HL-60 (cell line): ENCODE results near the gene HYDIN.

Experiments
- GABPA ChIP-seq: IDR thresholded peaks from 2 replicates; pipeline ENCODE4 v1.6.1; 2012; ENCODE audit warnings: low read depth
- POLR2AphosphoS5 ChIP-seq: IDR thresholded peaks from 2 replicates; pipeline ENCODE4 v1.6.1; 2012; ENCODE audit warnings: low read depth
- TF ChIP-seq, protein P1 (sequence below): IDR thresholded peaks from one replicate; pipeline ENCODE4 v1.5.1; 2011; ENCODE audit warnings: low read length, control low read depth, inconsistent platforms; ENCODE audit not compliant: insufficient read depth

DNA sequence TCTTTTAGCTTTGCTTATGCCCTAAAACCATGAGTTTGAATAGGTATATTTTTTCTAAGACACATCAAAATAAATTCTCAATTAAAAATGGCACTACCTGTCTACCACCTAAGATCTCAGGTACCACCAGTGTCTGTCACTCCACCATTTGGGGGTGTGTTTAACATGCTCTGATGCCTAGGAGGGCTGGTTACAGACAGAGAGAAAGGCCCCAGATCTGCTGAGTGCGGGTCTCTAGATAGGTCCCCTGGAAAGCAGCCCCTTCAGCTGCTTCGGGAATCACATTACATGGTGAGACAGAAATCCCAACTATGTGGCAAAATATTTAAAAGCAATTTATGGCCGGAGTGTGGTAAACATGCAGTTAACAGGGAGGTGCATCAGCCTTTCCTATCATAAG, 428.9 kb downstream of the HYDIN start:
- TF ChIP-seq, protein P1, sequence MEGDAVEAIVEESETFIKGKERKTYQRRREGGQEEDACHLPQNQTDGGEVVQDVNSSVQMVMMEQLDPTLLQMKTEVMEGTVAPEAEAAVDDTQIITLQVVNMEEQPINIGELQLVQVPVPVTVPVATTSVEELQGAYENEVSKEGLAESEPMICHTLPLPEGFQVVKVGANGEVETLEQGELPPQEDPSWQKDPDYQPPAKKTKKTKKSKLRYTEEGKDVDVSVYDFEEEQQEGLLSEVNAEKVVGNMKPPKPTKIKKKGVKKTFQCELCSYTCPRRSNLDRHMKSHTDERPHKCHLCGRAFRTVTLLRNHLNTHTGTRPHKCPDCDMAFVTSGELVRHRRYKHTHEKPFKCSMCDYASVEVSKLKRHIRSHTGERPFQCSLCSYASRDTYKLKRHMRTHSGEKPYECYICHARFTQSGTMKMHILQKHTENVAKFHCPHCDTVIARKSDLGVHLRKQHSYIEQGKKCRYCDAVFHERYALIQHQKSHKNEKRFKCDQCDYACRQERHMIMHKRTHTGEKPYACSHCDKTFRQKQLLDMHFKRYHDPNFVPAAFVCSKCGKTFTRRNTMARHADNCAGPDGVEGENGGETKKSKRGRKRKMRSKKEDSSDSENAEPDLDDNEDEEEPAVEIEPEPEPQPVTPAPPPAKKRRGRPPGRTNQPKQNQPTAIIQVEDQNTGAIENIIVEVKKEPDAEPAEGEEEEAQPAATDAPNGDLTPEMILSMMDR: no peak
- TF ChIP-seq GABPA (no peak), POLR2AphosphoS5 (no peak)
